ENCODE measurements around the gene ISYNA1.

The ISYNA1 gene

DNA sequence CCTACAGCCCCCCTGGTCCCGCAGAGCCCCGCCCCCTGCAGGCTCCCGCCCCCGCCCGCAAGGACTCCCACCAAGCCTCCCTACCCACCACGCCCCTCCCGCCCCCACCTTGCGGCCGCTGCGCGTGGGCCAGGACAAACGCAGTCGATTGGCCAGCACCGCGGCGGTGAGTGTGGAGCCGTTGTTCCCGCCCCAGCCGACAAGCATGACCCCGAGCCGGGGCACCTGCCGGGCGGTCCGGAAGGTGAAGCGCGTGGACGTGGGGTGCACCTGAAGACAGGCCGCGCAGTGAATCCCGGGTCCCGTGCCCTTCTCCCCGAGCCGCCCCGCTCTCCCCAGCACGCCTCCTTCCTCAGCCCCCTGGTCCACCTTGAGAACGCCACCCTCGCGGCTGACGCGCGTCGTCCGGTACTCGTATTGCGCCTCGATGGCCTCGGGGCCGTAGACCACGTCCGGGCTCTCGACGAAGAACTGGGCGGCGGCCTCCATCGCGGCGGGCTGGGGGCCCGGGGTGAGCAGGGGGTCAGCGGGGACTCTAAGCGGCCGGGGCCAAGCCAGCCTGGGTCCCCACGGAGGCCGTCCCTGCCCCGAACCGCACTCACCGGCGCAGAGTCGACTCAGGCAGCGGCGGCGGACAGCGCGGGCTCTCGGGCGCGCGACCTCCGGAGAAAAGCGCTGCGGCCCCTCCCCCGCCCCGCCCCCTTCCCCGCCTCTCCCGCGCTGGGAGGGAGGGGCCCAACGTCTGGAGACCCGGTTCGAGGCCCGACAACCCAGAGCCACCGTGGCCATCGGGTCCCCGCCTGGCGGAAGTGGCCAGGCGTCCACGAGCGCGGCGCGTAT, at the start of gene ISYNA1:
Gene ISYNA1 (minus strand): TSS at position 643 of the 840 bp plus-strand sequence. CDS start 154 bp downstream, at position 489.
- TF ChIP-seq GATA2 (IDR thresholded peaks at IDR 0.05; ENCODE audit: low read depth, low read length) (no peak), GATA3 (IDR thresholded peaks at IDR 0.05; ENCODE audit: low read depth, low read length) (no peak)

- TF ChIP-seq GATA3 (IDR thresholded peaks at IDR 0.05; ENCODE audit: low read depth, low read length) (no peak), GATA2 (IDR thresholded peaks at IDR 0.05; ENCODE audit: low read depth, low read length) (no peak)
These were observed 48.8 kb upstream of the ISYNA1 start for GRCh38 chr19:18486746-18487145.

DNA sequence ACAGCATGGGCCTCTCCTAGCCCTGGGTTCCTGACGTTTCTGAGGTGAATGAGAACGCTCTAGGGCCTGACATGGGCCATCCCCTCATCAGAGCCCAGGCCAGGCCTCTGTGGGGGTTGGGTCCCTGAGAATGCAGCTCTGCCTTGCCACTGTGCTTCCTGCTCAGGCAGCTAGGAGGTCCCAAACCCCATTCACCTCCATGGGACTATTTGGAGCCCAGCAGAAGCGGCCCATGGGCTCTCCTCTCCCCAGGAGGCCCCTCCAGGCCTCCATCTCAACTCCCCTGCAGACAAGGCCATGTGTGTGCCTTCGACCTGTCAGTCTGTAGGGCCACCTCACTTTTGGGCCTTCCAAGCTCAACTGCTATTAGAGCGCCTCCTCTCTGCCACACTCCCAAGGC, 47.1 kb upstream of the ISYNA1 start:
- TF ChIP-seq GATA3 (IDR thresholded peaks at IDR 0.05; ENCODE audit: low read depth, low read length) (no peak), GATA2 (IDR thresholded peaks at IDR 0.05; ENCODE audit: low read depth, low read length) (no peak)

DNA sequence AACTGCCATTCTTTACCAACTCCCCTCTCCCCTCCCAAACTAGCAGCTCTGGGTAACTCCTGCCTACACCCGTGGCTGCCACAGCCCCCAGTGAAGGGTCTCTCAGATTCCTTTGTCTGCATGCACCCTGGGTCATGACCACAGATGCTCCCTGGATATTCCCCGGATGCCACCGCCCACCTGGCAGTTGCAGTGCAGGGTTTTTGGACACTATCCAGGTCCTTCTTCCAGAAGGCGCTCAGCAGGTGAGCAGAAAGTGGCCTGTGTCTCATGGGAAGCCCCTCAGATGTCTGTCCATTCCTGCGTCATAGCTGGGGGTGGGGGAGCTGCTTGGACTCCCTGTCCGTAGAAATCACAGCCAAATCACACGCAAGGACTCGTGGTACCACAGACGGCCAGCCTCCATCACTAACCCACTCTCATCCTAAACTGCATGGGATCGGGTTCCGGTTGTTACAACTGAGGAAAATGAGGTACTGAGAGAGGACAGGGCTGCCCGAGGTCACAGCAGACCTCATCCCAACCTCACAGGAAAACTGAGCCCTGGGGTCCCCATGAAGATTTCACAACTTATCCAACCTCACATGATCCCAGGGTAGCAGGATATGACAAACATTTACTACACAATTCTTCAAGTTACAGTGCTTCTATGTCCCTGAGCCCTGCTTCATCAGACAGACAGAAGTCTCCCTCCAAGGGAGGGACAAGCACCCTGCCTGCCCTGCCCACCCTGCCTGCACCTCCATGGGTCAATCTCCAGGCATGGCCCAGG, 45.4 kb upstream of the ISYNA1 start:
- no peak for TF ChIP-seq GATA3 (IDR thresholded peaks at IDR 0.05; ENCODE audit: low read depth, low read length)

DNA sequence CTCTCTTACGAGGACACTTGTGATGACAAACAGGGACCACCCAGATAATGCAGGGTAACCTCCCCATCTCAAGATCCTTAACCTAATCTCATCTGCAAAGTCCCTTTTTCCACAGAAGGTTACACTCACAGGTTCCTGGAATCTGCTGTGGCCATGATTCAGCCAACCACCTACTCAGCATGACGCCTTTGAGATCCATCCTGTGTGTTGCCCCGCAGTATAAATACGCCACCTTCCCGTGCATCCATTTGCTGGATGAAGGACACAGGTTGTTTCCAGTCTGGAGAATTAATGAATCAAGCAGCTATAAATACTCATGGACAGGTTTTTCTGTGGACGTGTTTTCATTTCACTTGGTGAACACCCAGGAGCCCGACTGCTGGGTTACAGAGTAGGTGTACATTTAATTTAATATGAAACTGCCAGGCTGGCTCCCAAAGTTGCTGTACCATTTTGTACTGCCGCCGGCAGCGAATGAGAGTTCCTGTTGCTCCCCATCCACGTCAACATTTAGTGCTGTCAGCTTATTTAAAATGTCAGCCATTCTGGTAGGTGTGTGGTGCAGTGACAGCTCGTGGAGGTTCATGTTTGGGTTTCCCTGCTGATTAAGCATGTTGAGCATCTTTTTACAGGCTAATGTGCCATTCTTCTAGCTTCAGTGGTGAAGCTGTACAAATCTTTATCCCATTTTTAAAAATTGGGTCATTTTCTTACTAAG, 43.7 kb upstream of the ISYNA1 start:
- no peak for TF ChIP-seq GATA2 (IDR thresholded peaks at IDR 0.05; ENCODE audit: low read depth, low read length)
- TF ChIP-seq GATA3 (IDR thresholded peaks at IDR 0.05; ENCODE audit: low read depth, low read length): no peak

DNA sequence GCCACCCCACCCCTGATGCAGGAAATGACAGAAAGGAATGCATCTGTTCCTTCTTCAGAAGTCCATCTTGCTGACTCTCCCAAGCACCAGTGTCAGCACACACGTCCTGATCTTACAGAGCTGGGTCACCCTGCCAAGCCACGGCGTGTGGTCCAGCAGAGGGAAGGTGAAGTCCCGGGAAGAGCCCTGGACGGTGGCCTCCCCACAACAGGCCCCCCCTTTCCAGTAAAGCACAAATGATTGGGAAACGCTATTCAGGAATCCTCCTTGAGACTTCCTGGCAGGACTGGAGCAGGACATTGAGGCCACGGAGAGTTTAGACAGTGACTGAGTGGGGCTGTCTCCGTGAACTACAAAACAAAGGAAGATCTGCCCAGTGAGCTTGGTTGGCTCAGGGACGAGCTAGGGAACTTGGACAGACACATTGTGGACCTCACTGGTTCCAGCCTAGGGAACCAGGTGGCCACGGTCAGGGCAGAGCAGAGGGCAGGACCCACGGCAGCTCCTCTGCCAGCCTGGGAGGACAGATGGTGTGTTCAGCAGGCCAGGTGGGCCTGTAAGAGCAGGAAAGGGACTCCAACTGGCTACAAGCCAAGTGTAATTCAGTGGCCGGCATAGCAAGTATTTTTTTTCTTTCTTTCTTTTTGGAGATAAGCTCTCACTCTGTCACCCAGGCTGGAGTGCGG, 42.2 kb upstream of the ISYNA1 start:
- TF ChIP-seq GATA3 (IDR thresholded peaks at IDR 0.05; ENCODE audit: low read depth, low read length) (no peak), GATA2 (IDR thresholded peaks at IDR 0.05; ENCODE audit: low read depth, low read length) (no peak)

DNA sequence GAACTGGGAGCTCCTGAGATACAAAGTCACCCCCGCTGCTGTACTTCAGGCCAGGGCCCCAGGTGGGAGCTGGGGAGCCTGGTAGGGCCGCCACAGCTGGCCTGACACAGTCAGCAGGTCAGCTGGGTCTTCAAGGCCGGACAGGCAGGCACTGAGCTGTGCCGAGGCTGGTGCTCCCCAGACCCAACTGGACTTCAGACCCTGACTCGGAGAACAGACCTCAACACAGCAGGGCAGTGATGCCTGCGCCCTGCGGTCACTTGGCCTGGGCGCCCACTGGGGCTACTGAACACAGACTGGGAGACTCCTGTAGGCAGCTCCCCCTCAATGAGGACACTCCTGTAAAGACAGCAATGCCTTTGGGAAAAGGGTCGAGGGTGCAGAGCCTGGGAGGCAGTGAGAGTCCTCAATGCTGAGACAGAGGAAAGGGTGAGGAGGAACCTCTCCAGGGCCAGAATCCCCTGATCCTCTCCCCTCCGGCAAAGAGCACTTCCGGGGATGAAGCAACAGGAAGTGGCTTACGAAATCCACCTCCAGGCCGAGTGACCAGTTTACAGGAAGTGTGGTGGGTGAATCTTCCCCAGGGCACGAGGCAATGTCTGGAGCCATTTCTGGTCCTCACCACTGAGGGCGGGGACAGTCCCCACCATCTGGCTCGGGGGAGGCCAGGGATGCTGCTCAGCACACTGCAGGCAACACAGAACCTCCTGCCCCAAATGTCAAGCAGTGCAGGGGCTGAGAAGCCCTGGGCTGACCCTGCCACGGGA, 40.8 kb upstream of the ISYNA1 start:
- TF ChIP-seq GATA3 (IDR thresholded peaks at IDR 0.05; ENCODE audit: low read depth, low read length): no peak
- TF ChIP-seq GATA2 (IDR thresholded peaks at IDR 0.05; ENCODE audit: low read depth, low read length): no peak

DNA sequence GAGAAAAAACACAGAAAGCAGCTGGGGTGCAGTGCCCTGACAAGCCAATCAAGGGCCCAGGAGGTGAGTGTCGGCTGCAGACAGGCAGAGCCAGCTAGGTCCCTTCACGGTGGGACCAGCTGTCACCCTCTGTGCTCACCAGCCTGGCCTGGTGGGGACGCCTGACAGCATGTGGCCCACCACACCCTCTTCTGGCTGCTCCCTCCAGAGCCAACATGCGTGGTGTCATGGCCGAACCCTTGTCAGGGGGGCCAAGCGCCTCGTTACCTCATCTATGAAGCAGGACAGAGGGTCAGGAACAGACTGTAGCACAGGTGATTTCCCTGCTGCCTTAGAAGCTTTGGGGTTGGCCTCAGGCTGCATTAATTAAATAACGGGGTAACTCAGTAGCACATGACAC, 40.0 kb upstream of the ISYNA1 start:
- TF ChIP-seq GATA3 (IDR thresholded peaks at IDR 0.05; ENCODE audit: low read depth, low read length) (no peak), GATA2 (IDR thresholded peaks at IDR 0.05; ENCODE audit: low read depth, low read length) (no peak)

- TF ChIP-seq GATA2 (IDR thresholded peaks at IDR 0.05; ENCODE audit: low read depth, low read length) (no peak), GATA3 (IDR thresholded peaks at IDR 0.05; ENCODE audit: low read depth, low read length) (no peak)
These were observed 39.3 kb upstream of the ISYNA1 start for GRCh38 chr19:18477042-18477779.

GRCh38 chr19:18476507-18477041, 38.6 kb upstream of the ISYNA1 start:
- TF ChIP-seq GATA2 (IDR thresholded peaks at IDR 0.05; ENCODE audit: low read depth, low read length) (no peak), GATA3 (IDR thresholded peaks at IDR 0.05; ENCODE audit: low read depth, low read length) (no peak)

- TF ChIP-seq GATA3 (IDR thresholded peaks at IDR 0.05; ENCODE audit: low read depth, low read length): no peak
- no peak for TF ChIP-seq GATA2 (IDR thresholded peaks at IDR 0.05; ENCODE audit: low read depth, low read length)
These were observed 37.9 kb upstream of the ISYNA1 start for GRCh38 chr19:18475762-18476331.

DNA sequence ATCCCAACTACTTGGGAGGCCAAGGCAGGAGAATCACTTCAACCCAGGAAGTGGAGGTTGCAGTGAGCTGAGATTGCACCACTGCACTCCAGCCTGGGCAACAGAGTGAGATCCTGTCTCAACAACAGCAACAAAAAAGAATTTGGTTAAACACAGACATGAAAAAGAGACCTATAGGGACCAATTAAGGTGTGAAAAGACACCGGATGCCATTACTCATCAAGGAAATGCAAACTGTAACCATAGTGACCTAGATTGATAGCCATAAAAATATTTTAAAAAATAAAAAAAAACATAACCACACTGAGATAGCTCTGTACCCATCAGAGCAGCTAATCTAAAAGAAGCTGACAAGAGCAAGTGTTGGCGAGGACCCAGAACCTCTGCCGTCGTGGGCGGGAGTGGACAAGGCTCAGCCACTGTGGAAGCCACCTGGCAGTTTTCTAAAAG, 37.1 kb upstream of the ISYNA1 start:
- no peak for TF ChIP-seq GATA3 (IDR thresholded peaks at IDR 0.05; ENCODE audit: low read depth, low read length)
- no peak for TF ChIP-seq GATA2 (IDR thresholded peaks at IDR 0.05; ENCODE audit: low read depth, low read length)
